Measurements from ENCODE around the gene CD2.
"Not testable (repeated sequence)": the region's sequence is repeated elsewhere in the genome, so short reads cannot be mapped to it uniquely, and the experiment has no call there.

Gene CD2

DNA sequence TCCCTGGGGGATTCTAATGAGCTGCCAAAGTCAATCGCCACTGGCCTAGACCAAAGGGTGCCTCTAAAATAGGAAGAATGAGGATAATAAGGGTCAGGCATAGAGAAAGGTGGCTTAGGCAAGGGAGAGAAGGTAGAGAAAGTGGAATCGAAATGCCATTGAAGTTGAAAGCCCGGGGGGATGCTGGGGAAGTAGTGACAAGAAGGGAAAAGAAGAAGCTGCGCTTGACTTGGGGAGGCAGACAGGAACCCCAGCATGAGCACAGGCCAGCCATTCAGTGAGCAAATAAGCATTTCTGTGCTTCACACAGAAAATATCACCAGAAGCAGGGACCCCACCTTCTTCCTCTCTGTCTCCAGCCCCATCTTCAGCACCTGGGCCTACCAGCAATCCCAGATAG lies 1.5 kb downstream of the CD2 start:
- Histone ChIP-seq H3K4me3 (ENCODE audit: low read depth, low read length) (no peak overlapping the region), H3K9me3 (ENCODE audit: control insufficient read depth, low read length) (no peaks in the 10 kb centered on the region), H3K4me2 (ENCODE audit: low read length) (no peak overlapping the region), H3K4me1 (no peaks in the 10 kb centered on the region), H2AFZ (no peak overlapping the region), H3K79me2 (no peaks in the 10 kb centered on the region), H3K27me3 (ENCODE audit: control insufficient read depth, insufficient read depth, low read length) (no peaks in the 10 kb centered on the region), H3K36me3 (ENCODE audit: control insufficient read depth, insufficient read depth, low read length) (no peaks in the 10 kb centered on the region), H3K9ac (no peak overlapping the region), H3K27ac (no peak overlapping the region)
- no peak for TF ChIP-seq CTCF (IDR thresholded peaks at IDR 0.05)

GRCh38 chr1:116756092-116756491 lies 1.9 kb downstream of the CD2 start:
- H3K79me2 ChIP-seq; H3K9ac ChIP-seq; H3K27ac ChIP-seq; H3K4me1 ChIP-seq; H3K4me3 ChIP-seq (ENCODE audit: low read depth, low read length); H3K36me3 ChIP-seq (ENCODE audit: control insufficient read depth, insufficient read depth, low read length); H3K4me2 ChIP-seq (ENCODE audit: low read length); H3K27me3 ChIP-seq (ENCODE audit: control insufficient read depth, insufficient read depth, low read length); H2AFZ ChIP-seq; H3K9me3 ChIP-seq (ENCODE audit: control insufficient read depth, low read length): not testable (repeated sequence)

GRCh38 chr1:116758456-116758815 lies 4.2 kb downstream of the CD2 start:
- H3K27me3 ChIP-seq (ENCODE audit: control insufficient read depth, insufficient read depth, low read length), result not testable (repeated sequence)

GRCh38 chr1:116759636-116760035 lies 5.4 kb downstream of the CD2 start:
- no peaks in the 10 kb centered on the region for H3K9me3 ChIP-seq (ENCODE audit: control insufficient read depth, low read length)
- no peaks in the 10 kb centered on the region for H3K36me3 ChIP-seq (ENCODE audit: control insufficient read depth, insufficient read depth, low read length)
- no peaks in the 10 kb centered on the region for H3K79me2 ChIP-seq
- no peaks in the 10 kb centered on the region for H3K4me1 ChIP-seq
- no peaks in the 10 kb centered on the region for H3K27me3 ChIP-seq (ENCODE audit: control insufficient read depth, insufficient read depth, low read length)
- no peak for TF ChIP-seq CTCF (IDR thresholded peaks at IDR 0.05)
- no peak overlapping the region for H3K9ac ChIP-seq
- no peak overlapping the region for H3K27ac ChIP-seq
- no peak overlapping the region for H3K4me2 ChIP-seq (ENCODE audit: low read length)
- no peak overlapping the region for H2AFZ ChIP-seq
- no peak overlapping the region for H3K4me3 ChIP-seq (ENCODE audit: low read depth, low read length)

More at GRCh38 chr1:116758456-116758815, 4.2 kb downstream of the CD2 start:
- H3K4me1 ChIP-seq; H2AFZ ChIP-seq; H3K36me3 ChIP-seq (ENCODE audit: control insufficient read depth, insufficient read depth, low read length); H3K9ac ChIP-seq; H3K4me2 ChIP-seq (ENCODE audit: low read length); H3K27ac ChIP-seq; H3K79me2 ChIP-seq; H3K9me3 ChIP-seq (ENCODE audit: control insufficient read depth, low read length); H3K4me3 ChIP-seq (ENCODE audit: low read depth, low read length): not testable (repeated sequence)

- Histone ChIP-seq H3K4me3 (ENCODE audit: low read depth, low read length) (no peak overlapping the region), H2AFZ (no peak overlapping the region), H3K4me2 (ENCODE audit: low read length) (no peak overlapping the region), H3K36me3 (ENCODE audit: control insufficient read depth, insufficient read depth, low read length) (no peaks in the 10 kb centered on the region), H3K4me1 (no peaks in the 10 kb centered on the region), H3K27ac (no peak overlapping the region), H3K9me3 (ENCODE audit: control insufficient read depth, low read length) (no peaks in the 10 kb centered on the region), H3K9ac (no peak overlapping the region), H3K79me2 (no peaks in the 10 kb centered on the region), H3K27me3 (ENCODE audit: control insufficient read depth, insufficient read depth, low read length) (no peaks in the 10 kb centered on the region)
- TF ChIP-seq CTCF (IDR thresholded peaks at IDR 0.05), result no peak
Measured at GRCh38 chr1:116760487-116760886, 6.3 kb downstream of the CD2 start.

GRCh38 chr1:116760996-116761665 lies 6.9 kb downstream of the CD2 start:
- no peaks in the 10 kb centered on the region for H3K36me3 ChIP-seq (ENCODE audit: control insufficient read depth, insufficient read depth, low read length)
- H3K4me3 ChIP-seq (ENCODE audit: low read depth, low read length), result no peak overlapping the region
- no peak overlapping the region for H2AFZ ChIP-seq
- H3K27me3 ChIP-seq (ENCODE audit: control insufficient read depth, insufficient read depth, low read length), result no peaks in the 10 kb centered on the region
- no peak for TF ChIP-seq CTCF (IDR thresholded peaks at IDR 0.05)
- H3K9me3 ChIP-seq (ENCODE audit: control insufficient read depth, low read length), result no peaks in the 10 kb centered on the region
- no peak overlapping the region for H3K4me2 ChIP-seq (ENCODE audit: low read length)
- no peaks in the 10 kb centered on the region for H3K4me1 ChIP-seq
- no peaks in the 10 kb centered on the region for H3K79me2 ChIP-seq
- H3K27ac ChIP-seq, result no peak overlapping the region
- no peak overlapping the region for H3K9ac ChIP-seq
